Nephron progenitor cell (in vitro differentiated cells): Measurements from ENCODE around the gene SFT2D2.
"Not testable (repeated sequence)": the region's sequence is repeated elsewhere in the genome, so short reads cannot be mapped to it uniquely, and the experiment has no call there.

ENCODE experiments used
- DNase-seq: peaks from one replicate; pipeline ENCODE4 v3.0.0; 2021
- H3K27ac Mint-ChIP-seq: 2 replicates; pipeline ENCODE4 v1.8.0; 2021; ENCODE audit warnings: mild to moderate bottlenecking, moderate library complexity, mixed read lengths
- H3K27me3 Mint-ChIP-seq: 2 replicates; pipeline ENCODE4 v1.8.0; 2021; ENCODE audit warnings: mild to moderate bottlenecking, low read depth, mixed read lengths; ENCODE audit not compliant: poor library complexity
- H3K36me3 Mint-ChIP-seq: 2 replicates; pipeline ENCODE4 v1.8.0; 2021; ENCODE audit warnings: low read depth, mixed read lengths
- H3K4me1 Mint-ChIP-seq: 2 replicates; pipeline ENCODE4 v1.8.0; 2021; ENCODE audit warnings: mixed read lengths
- H3K4me3 Mint-ChIP-seq: 2 replicates; pipeline ENCODE4 v1.8.0; 2021; ENCODE audit warnings: mild to moderate bottlenecking, moderate library complexity, mixed read lengths
- H3K9me3 Mint-ChIP-seq: 2 replicates; pipeline ENCODE4 v1.8.0; 2021; ENCODE audit warnings: mild to moderate bottlenecking, moderate library complexity, mixed read lengths
- TF ChIP-seq, protein P1 (sequence below): fragments of 200-600 bp; sonication (generic); IDR thresholded peaks from 2 replicates; pipeline ENCODE4 v1.5.0; 2021; ENCODE audit warnings: antibody characterized with exemption

SFT2D2 gene

DNA sequence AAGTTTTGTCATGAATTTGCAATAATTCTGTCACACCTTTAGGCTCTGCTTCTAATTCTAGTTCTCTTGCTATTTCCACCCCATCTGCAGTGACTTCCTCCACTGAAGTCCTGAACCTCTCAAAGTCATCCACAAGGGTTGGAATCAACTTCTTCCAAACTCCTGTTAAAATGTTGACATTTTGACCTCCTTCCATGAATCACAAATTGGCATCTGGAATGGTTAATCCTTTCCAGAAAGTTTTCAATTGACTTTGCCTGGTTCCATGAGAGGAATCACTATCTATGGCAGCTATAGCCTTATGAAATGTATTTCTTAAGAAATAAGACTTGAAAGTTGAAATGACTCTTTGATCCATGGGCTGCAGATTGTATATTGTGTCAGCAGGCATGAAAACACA is 19.7 kb upstream of the SFT2D2 start:
- peaks cover 47% of the 10 kb centered on the region for H3K36me3 Mint-ChIP-seq
- H3K27ac Mint-ChIP-seq = no peak overlapping the region
- no peak for DNase-seq
- H3K4me3 Mint-ChIP-seq = no peak overlapping the region
- no peaks in the 10 kb centered on the region for H3K4me1 Mint-ChIP-seq
- TF ChIP-seq, protein P1, sequence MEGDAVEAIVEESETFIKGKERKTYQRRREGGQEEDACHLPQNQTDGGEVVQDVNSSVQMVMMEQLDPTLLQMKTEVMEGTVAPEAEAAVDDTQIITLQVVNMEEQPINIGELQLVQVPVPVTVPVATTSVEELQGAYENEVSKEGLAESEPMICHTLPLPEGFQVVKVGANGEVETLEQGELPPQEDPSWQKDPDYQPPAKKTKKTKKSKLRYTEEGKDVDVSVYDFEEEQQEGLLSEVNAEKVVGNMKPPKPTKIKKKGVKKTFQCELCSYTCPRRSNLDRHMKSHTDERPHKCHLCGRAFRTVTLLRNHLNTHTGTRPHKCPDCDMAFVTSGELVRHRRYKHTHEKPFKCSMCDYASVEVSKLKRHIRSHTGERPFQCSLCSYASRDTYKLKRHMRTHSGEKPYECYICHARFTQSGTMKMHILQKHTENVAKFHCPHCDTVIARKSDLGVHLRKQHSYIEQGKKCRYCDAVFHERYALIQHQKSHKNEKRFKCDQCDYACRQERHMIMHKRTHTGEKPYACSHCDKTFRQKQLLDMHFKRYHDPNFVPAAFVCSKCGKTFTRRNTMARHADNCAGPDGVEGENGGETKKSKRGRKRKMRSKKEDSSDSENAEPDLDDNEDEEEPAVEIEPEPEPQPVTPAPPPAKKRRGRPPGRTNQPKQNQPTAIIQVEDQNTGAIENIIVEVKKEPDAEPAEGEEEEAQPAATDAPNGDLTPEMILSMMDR = no peak
- H3K9me3 Mint-ChIP-seq = peaks cover 59% of the 10 kb centered on the region
- no peaks in the 10 kb centered on the region for H3K27me3 Mint-ChIP-seq

DNA sequence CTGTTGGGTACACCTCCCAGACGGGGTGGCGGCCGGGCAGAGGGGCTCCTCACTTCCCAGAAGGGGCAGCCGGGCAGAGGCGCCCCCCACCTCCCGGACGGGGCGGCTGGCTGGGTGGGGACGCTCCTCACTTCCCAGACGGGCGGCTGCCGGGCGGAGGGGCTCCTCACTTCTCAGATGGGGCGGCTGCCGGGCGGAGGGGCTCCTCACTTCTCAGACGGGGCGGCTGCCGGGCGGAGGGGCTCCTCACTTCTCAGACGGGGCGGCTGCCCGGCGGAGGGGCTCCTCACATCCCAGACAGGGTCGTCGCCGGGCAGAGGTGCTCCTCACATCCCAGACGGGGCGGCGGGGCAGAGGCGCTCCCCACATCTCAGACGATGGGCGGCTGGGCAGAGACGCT is 18.1 kb upstream of the SFT2D2 start:
- H3K27ac Mint-ChIP-seq, DNase-seq, H3K27me3 Mint-ChIP-seq, H3K4me3 Mint-ChIP-seq, H3K4me1 Mint-ChIP-seq: not testable (repeated sequence)
- Mint-ChIP-seq H3K36me3 (peaks cover 40% of the 10 kb centered on the region), H3K9me3 (peaks cover 72% of the 10 kb centered on the region)

DNA sequence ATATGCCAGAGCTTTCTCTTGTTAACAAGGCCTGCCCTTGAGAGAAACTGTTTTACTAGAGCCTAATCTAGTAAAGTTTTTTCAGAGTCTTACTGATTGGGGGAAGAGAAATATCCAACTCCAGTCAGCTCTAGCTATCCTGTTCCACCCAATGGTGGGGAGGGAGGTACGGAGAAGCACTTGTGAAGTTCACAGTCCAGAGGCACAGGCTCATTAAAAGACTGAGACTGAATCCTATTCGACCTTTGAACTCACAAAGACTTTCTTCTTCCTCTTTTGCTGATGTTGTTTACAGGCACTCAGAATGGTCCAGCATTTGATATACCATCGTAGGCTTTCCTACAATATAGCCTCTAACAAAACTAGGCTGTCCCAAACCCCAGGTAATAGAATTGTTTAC is 15.5 kb upstream of the SFT2D2 start:
- Mint-ChIP-seq H3K4me1 (no peaks in the 10 kb centered on the region), H3K9me3 (peaks cover 67% of the 10 kb centered on the region), H3K4me3 (no peak overlapping the region), H3K27ac (no peak overlapping the region), H3K27me3 (peaks cover 5% of the 10 kb centered on the region), H3K36me3 (peaks cover 16% of the 10 kb centered on the region)
- TF ChIP-seq, protein P1 = no peak
- DNase-seq = no peak

DNA sequence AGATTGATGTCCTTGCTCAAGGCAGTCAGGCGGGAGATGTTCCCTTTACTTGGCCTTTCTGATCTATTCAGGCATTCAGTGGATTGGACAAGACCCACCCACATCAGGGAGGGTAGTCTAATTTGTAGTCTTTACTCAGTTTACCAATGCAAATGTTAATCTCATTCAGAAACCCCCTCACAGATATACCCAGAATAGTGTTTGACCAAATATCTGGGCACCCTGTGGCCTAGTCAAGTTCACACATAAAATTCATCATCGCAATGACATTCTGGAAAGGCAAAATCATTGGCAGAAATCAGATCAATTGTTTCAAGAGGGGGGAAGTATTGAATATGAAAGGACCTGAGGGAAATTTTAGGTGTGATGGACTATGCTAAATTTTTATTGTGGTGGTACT is 12.5 kb upstream of the SFT2D2 start:
- no peak for DNase-seq
- Mint-ChIP-seq H3K36me3 (peaks cover 6% of the 10 kb centered on the region), H3K9me3 (peaks cover 46% of the 10 kb centered on the region), H3K4me3 (no peak overlapping the region), H3K4me1 (no peaks in the 10 kb centered on the region), H3K27ac (no peak overlapping the region), H3K27me3 (peaks cover 5% of the 10 kb centered on the region)
- TF ChIP-seq, protein P1 = no peak

DNA sequence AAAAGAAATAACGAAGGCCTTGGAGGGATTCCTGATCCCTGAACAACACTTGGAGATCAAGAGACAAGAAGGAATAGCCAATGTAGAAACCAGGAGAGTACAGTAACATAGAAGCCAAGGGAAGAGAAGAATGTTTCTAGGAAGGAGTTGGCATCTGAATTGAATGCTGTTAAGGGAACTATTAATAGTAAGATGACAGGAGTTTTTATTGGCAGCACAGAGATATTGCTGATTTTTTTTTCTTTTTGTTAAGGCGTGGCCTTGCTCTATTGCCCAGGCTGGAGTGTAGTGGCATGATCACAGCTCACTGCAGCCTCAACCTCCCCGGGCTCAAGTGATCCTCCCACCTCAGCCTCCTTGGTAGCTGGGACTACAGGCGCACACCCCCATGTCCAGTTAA is 9.6 kb upstream of the SFT2D2 start:
- peaks cover 21% of the 10 kb centered on the region for H3K9me3 Mint-ChIP-seq
- H3K36me3 Mint-ChIP-seq = peaks cover 5% of the 10 kb centered on the region
- H3K4me1 Mint-ChIP-seq = no peaks in the 10 kb centered on the region
- H3K4me3 Mint-ChIP-seq = no peak overlapping the region
- no peak overlapping the region for H3K27ac Mint-ChIP-seq
- peaks cover 5% of the 10 kb centered on the region for H3K27me3 Mint-ChIP-seq
- TF ChIP-seq, protein P1 = no peak
- no peak for DNase-seq

DNA sequence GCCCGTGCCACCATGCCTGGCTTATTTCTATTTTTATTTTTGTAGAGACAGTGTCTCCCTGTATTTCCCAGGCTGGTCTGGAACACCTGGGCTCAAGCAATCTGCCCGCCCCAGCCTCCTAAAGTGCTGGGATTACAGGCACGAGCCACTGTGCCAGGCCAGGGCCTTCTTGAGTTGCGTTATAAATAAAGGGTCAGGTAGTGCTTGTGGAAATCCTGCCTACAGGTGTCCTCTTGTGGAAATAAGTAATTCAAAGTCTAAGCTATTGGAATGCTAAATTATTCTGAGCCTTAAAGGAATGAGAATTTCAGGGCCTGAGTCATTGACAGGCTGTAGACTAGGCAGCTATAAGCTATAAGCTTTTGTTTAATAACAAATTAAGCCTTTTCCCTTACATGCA is 8.1 kb upstream of the SFT2D2 start:
- DNase-seq = no peak
- H3K27me3 Mint-ChIP-seq = peaks cover 9% of the 10 kb centered on the region
- H3K4me1 Mint-ChIP-seq = no peaks in the 10 kb centered on the region
- no peak overlapping the region for H3K4me3 Mint-ChIP-seq
- H3K9me3 Mint-ChIP-seq = peaks cover 12% of the 10 kb centered on the region
- H3K36me3 Mint-ChIP-seq = no peaks in the 10 kb centered on the region
- TF ChIP-seq, protein P1 = no peak
- no peak overlapping the region for H3K27ac Mint-ChIP-seq
